GM06990 (cell line): ENCODE results near the gene SERPINI1.

Experiments
- DNase-seq: peaks from one replicate; pipeline ENCODE4 v3.0.0-alpha.2; 2011; ENCODE audit not compliant: insufficient read length; ENCODE audit errors: extremely low read depth
- H3K27me3 ChIP-seq: replicated peaks from 2 replicates; pipeline ENCODE4 v1.6.0; 2011; ENCODE audit warnings: low read length; ENCODE audit not compliant: control insufficient read depth, insufficient read depth
- H3K36me3 ChIP-seq: 2 replicates; pipeline ENCODE4 v1.5.1; 2011; ENCODE audit warnings: low read length; ENCODE audit not compliant: control insufficient read depth, insufficient read depth
- H3K4me3 ChIP-seq: replicated peaks from 2 replicates; pipeline ENCODE4 v1.5.1; 2011; ENCODE audit warnings: low read depth, mild to moderate bottlenecking, control low read depth, low read length
- TF ChIP-seq, protein P1 (sequence below): IDR thresholded peaks from 2 replicates; pipeline ENCODE4 v1.5.1; 2011; ENCODE audit warnings: low read length, control low read depth, mild to moderate bottlenecking, inconsistent platforms; ENCODE audit not compliant: insufficient read depth, poor library complexity, severe bottlenecking

SERPINI1 gene

DNA sequence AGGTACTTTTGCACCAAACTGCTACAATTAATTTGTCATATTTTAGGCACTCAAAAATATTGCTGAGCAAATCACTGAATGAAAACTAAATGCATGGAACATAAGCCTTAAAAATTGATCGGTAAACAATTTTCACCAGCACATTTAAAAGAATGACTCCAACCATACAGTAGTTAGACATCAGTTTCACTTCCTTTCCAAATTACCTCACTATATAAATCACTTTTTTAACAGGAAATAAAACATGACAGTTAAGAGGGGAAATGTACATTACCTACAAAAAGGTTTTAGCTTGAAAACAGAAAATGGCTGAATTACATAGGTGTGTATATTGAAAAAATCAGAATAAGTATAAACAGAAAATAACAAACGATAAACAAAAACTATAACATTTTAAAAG lies 108.4 kb downstream of the SERPINI1 start:
- Histone ChIP-seq H3K36me3 (no peaks in the 10 kb centered on the region), H3K4me3 (no peak overlapping the region), H3K27me3 (no peaks in the 10 kb centered on the region)
- TF ChIP-seq, protein P1, sequence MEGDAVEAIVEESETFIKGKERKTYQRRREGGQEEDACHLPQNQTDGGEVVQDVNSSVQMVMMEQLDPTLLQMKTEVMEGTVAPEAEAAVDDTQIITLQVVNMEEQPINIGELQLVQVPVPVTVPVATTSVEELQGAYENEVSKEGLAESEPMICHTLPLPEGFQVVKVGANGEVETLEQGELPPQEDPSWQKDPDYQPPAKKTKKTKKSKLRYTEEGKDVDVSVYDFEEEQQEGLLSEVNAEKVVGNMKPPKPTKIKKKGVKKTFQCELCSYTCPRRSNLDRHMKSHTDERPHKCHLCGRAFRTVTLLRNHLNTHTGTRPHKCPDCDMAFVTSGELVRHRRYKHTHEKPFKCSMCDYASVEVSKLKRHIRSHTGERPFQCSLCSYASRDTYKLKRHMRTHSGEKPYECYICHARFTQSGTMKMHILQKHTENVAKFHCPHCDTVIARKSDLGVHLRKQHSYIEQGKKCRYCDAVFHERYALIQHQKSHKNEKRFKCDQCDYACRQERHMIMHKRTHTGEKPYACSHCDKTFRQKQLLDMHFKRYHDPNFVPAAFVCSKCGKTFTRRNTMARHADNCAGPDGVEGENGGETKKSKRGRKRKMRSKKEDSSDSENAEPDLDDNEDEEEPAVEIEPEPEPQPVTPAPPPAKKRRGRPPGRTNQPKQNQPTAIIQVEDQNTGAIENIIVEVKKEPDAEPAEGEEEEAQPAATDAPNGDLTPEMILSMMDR: no peak
- DNase-seq: no peak

DNA sequence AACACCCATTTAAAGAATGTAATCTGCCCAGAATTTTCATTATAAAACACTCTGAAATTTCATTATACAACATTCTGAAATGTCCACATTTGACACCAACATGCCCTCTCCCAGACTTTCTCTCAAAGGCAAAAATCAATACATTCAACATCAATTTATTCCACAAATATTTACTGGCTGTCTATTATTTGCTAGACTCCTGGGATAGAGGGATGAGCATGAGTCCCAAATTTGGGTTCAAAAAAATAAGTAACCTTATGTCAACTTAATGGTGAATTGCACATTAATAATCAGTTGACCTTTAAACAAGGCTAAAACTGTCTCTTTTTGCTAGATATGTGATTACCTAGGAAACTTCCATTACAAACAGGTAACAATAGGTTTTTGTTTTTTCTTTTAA lies 109.0 kb downstream of the SERPINI1 start:
- no peaks in the 10 kb centered on the region for H3K27me3 ChIP-seq
- H3K36me3 ChIP-seq: no peaks in the 10 kb centered on the region
- no peak for DNase-seq
- TF ChIP-seq, protein P1: no peak
- no peak overlapping the region for H3K4me3 ChIP-seq

DNA sequence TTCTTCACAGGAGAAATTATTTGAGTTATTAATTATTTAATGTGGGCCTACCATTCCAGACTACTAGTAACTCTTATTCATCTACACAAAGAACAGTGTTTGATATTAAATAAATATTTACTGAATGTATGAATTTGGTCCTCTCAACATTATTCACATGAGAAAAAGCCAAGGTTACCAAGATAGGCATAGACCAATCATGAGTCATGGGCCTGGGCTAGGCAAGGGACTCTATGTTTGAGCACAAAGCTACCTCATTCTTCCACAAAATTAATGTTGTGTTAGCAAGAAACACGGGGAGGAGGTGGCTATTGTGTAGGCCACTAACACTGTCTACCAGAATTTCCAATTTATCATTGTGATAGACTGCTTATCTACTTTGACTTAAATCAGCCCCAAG lies 115.7 kb downstream of the SERPINI1 start:
- no peak for DNase-seq

DNA sequence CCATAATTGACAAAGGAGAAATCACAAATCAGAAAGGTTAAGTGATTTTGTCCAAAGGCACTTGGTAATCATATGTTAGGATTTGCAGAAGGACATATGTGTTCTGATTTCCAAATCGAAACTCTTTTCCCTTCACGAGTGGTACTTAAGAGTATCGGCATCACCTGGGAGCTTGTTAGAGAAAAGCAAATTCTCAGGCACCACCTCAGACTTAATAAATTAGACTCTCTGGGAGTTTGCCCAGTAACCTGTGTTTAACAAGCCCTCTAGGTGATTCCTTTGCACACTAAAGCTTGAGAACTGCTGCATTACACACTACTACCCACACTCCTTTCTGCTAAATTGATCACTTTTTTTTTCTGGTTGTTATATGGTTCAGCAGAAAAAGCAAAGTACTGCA lies 116.2 kb downstream of the SERPINI1 start:
- TF ChIP-seq, protein P1: no peak

More for the DNA sequence above, 115.7 kb downstream of the SERPINI1 start:
- H3K36me3 ChIP-seq: no peaks in the 10 kb centered on the region
- TF ChIP-seq, protein P1: no peak
- H3K27me3 ChIP-seq: no peaks in the 10 kb centered on the region
- no peak overlapping the region for H3K4me3 ChIP-seq

DNA sequence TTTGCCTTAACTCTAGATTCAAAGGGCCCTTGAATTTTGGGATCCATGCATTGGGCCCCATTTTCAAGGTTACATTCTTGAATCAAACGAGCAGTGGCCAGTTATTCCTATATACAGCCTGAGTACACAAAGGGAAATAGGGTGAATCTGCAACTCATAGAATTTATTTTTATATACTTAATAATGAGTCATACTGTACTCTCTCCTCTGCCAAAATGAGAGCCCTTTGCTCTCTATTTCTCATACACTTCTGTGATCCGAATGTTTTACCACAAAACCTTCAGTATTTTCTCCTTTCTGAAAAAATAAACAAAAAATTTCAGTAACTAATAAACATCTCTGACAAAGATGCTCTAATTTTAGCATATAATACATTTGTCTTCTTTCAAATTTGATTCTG lies 116.7 kb downstream of the SERPINI1 start:
- no peak for DNase-seq
- no peaks in the 10 kb centered on the region for H3K27me3 ChIP-seq
- TF ChIP-seq, protein P1: no peak
- no peaks in the 10 kb centered on the region for H3K36me3 ChIP-seq
- no peak overlapping the region for H3K4me3 ChIP-seq

More for the DNA sequence above, 116.2 kb downstream of the SERPINI1 start:
- no peak for DNase-seq
- Histone ChIP-seq H3K36me3 (no peaks in the 10 kb centered on the region), H3K27me3 (no peaks in the 10 kb centered on the region), H3K4me3 (no peak overlapping the region)

DNA sequence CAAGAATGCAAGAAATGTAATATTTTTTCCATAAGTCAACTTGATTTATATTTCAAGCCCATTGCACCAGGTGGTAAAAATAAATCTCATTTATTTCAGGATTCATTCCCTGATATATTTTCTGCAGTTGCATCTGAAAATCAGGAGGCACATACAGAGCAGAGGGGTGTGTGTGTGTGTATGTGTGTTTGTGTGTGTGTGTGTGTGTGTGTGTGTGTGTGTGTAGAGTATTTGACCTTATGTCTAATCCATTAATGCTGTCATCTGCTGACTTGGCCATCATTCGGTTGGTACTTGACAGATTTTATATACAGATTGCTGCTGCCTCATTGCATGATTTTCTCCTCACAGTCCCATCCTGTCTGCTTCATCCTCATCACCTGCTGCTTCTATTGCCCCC lies 118.5 kb downstream of the SERPINI1 start:
- H3K36me3 ChIP-seq: no peaks in the 10 kb centered on the region
- DNase-seq: no peak
- no peaks in the 10 kb centered on the region for H3K27me3 ChIP-seq
- TF ChIP-seq, protein P1: no peak
- no peak overlapping the region for H3K4me3 ChIP-seq
